Caco-2 (cell line): ENCODE data around the gene DUSP1. TPM values are rescaled to one million over a fixed set of nuclear protein-coding genes. Genes with fewer than 3 reads are reported as not detected.

Experiments used
- BruUV-seq: library from RNA; stranded (reverse); fragments of 400-500 nt; replicated peaks from 2 replicates; lab custom pipeline; 2021; lab: Mats Ljungman, UMichigan
- CTCF ChIA-PET: fragments of 300-600 bp; sonication (Branson Sonifier 250); formaldehyde crosslinking; loops from one replicate; lab custom pipeline; 2022; ENCODE audit warnings: antibody characterized with exemption; lab: Charles Lee
- POLR2A ChIA-PET: fragments of 300-600 bp; sonication (Branson Sonifier 250); formaldehyde crosslinking; loops from one replicate; lab custom pipeline; 2022; ENCODE audit warnings: antibody characterized with exemption; lab: Charles Lee
- DNase-seq, 2 experiments: peaks; one replicate each; pipeline versions ENCODE4 v3.0.0 to v3.0.0-alpha.2; 2020 to 2022
- H3K27me3 ChIP-seq: replicated peaks from 2 replicates; pipeline ENCODE4 v1.6.0; 2011; ENCODE audit warnings: low read length; ENCODE audit not compliant: control insufficient read depth, insufficient read depth
- H3K36me3 ChIP-seq: 2 replicates; pipeline ENCODE4 v1.5.1; 2011; ENCODE audit warnings: low read length; ENCODE audit not compliant: control insufficient read depth, insufficient read depth
- H3K4me1 ChIP-seq: fragments of 250-450 bp; sonication (Bioruptor Pico); 2 replicates; pipeline ENCODE4 v1.5.1; 2020; ENCODE audit warnings: mild to moderate bottlenecking
- H3K4me3 ChIP-seq: 2 replicates; pipeline ENCODE4 v1.5.1; 2011; ENCODE audit warnings: low read depth, mild to moderate bottlenecking, control low read depth, low read length
- H3K9me3 ChIP-seq: fragments of 250-450 bp; sonication (Bioruptor Pico); 2 replicates; pipeline ENCODE4 v1.5.1; 2020; ENCODE audit warnings: mild to moderate bottlenecking, moderate library complexity
- H3K27ac Mint-ChIP-seq: one replicate; pipeline ENCODE4 v1.8.0; 2022; ENCODE audit warnings: mixed read lengths; ENCODE audit not compliant: unreplicated experiment
- H3K27me3 Mint-ChIP-seq: one replicate; pipeline ENCODE4 v1.8.0; 2022; ENCODE audit warnings: mixed read lengths; ENCODE audit not compliant: insufficient read depth, unreplicated experiment
- H3K36me3 Mint-ChIP-seq: one replicate; pipeline ENCODE4 v1.8.0; 2022; ENCODE audit warnings: mild to moderate bottlenecking, mixed read lengths; ENCODE audit not compliant: insufficient read depth, unreplicated experiment
- H3K4me1 Mint-ChIP-seq: one replicate; pipeline ENCODE4 v1.8.0; 2022; ENCODE audit warnings: low read depth, mixed read lengths; ENCODE audit not compliant: unreplicated experiment
- H3K4me3 Mint-ChIP-seq: one replicate; pipeline ENCODE4 v1.8.0; 2022; ENCODE audit warnings: mild to moderate bottlenecking, moderate library complexity, mixed read lengths; ENCODE audit not compliant: unreplicated experiment
- H3K9me3 Mint-ChIP-seq: one replicate; pipeline ENCODE4 v1.8.0; 2022; ENCODE audit warnings: mixed read lengths; ENCODE audit not compliant: unreplicated experiment
- CTCF ChIP-seq, 2 experiments: fragments of 200-600 bp in 1 of 2; IDR thresholded peaks; 1 replicate in 1 of 2; 2 replicates in 1 of 2; pipeline versions ENCODE4 v1.5.1 to v1.8.0; 2011 to 2022; ENCODE audit warnings: antibody characterized with exemption in 1 of 2, control low read depth in 1 of 2, inconsistent platforms in 1 of 2, low read depth in 1 of 2, low read length in 1 of 2, mild to moderate bottlenecking in 1 of 2, moderate library complexity in 1 of 2; ENCODE audit not compliant: insufficient read depth in 1 of 2, severe bottlenecking in 1 of 2, unreplicated experiment in 1 of 2
- intact Hi-C: fragments of 100-400 bp; cut with micrococcal nuclease; formaldehyde crosslinking; loops from one replicate; pipeline ENCODE4 v1.10.0; 2022; ENCODE audit not compliant: unreplicated experiment
- total RNA-seq: library from RNA; stranded (reverse); gene quantifications from 2 replicates; pipeline ENCODE4 v1.2.3, GENCODE V29; 2022

Gene DUSP1
- total RNA-seq, 1 experiment from 2014 or later, result 28.3 TPM

- H3K9me3 Mint-ChIP-seq, result peaks cover 16% of the 10 kb centered on the region
- POLR2A ChIA-PET, result no interaction called here
- H3K36me3 Mint-ChIP-seq, result peaks cover 4% of the 10 kb centered on the region
- intact Hi-C loops, result no loop called here
- no peak for TF ChIP-seq CTCF (IDR thresholded peaks at IDR 0.05; ENCODE audit: insufficient read depth in 1 of 2, low read depth in 1 of 2, low read length in 1 of 2, severe bottlenecking in 1 of 2, unreplicated experiment in 1 of 2)
- H3K27me3 ChIP-seq, result no peaks in the 10 kb centered on the region
- no peak for DNase-seq
- H3K27me3 Mint-ChIP-seq, result no peaks in the 10 kb centered on the region
- no peaks in the 10 kb centered on the region for H3K4me1 Mint-ChIP-seq
- H3K4me1 ChIP-seq, result peaks cover 15% of the 10 kb centered on the region
- H3K4me3 ChIP-seq, result no peak overlapping the region
- H3K9me3 ChIP-seq, result peaks cover 8% of the 10 kb centered on the region; the same call in 1 of the 2 replicates
- CTCF ChIA-PET, result no interaction called here
- no peak overlapping the region for H3K4me3 Mint-ChIP-seq
- H3K36me3 ChIP-seq, result no peaks in the 10 kb centered on the region
- no TSS peak for BruUV-seq
- no peak overlapping the region for H3K27ac Mint-ChIP-seq
Measured at GRCh38 chr5:172805736-172806255, 34.8 kb upstream of the DUSP1 start.

- Histone ChIP-seq H3K9me3 (peaks cover 2% of the 10 kb centered on the region; the same call in 1 of the 2 replicates), H3K4me3 (no peak overlapping the region), H3K36me3 (no peaks in the 10 kb centered on the region), H3K27me3 (no peaks in the 10 kb centered on the region), H3K4me1 (peaks cover 15% of the 10 kb centered on the region)
- H3K4me3 Mint-ChIP-seq, result no peak overlapping the region
- H3K4me1 Mint-ChIP-seq, result no peaks in the 10 kb centered on the region
- H3K9me3 Mint-ChIP-seq, result peaks cover 10% of the 10 kb centered on the region
- no peaks in the 10 kb centered on the region for H3K27me3 Mint-ChIP-seq
- ChIA-PET CTCF (no interaction called here), POLR2A (interaction anchor here (0.6 kb wide), 1 partner anchor 349 kb away, joined by 9 read pairs; no protein-coding TSS in a partner anchor)
- H3K36me3 Mint-ChIP-seq, result peaks cover 4% of the 10 kb centered on the region
- DNase-seq, result no peak
- BruUV-seq, result no TSS peak
- no peak for TF ChIP-seq CTCF (IDR thresholded peaks at IDR 0.05; ENCODE audit: insufficient read depth in 1 of 2, low read depth in 1 of 2, low read length in 1 of 2, severe bottlenecking in 1 of 2, unreplicated experiment in 1 of 2)
- intact Hi-C loops, result no loop called here
- no peak overlapping the region for H3K27ac Mint-ChIP-seq
Measured at GRCh38 chr5:172805018-172805683, 34.2 kb upstream of the DUSP1 start.

- H3K36me3 ChIP-seq, result no peaks in the 10 kb centered on the region
- no peak for TF ChIP-seq CTCF (IDR thresholded peaks at IDR 0.05; ENCODE audit: insufficient read depth in 1 of 2, low read depth in 1 of 2, low read length in 1 of 2, severe bottlenecking in 1 of 2, unreplicated experiment in 1 of 2)
- H3K4me3 ChIP-seq, result no peak overlapping the region
- DNase-seq, result no peak
- ChIA-PET POLR2A (no interaction called here), CTCF (no interaction called here)
- no peaks in the 10 kb centered on the region for H3K27me3 ChIP-seq
- H3K4me1 ChIP-seq, result peaks cover 14% of the 10 kb centered on the region
- Mint-ChIP-seq H3K27ac (no peak overlapping the region), H3K27me3 (no peaks in the 10 kb centered on the region), H3K4me1 (no peaks in the 10 kb centered on the region), H3K36me3 (no peaks in the 10 kb centered on the region), H3K9me3 (no peaks in the 10 kb centered on the region), H3K4me3 (no peak overlapping the region)
- intact Hi-C loops, result no loop called here
- no TSS peak for BruUV-seq
- H3K9me3 ChIP-seq, result no peaks in the 10 kb centered on the region; the same call in 1 of the 2 replicates
Measured at GRCh38 chr5:172802567-172803176, 31.7 kb upstream of the DUSP1 start.
